OCI-LY1 (cell line): ENCODE measurements around the gene TTC23.

Experiments
- EZH2 ChIP-seq: fragments of 200-600 bp; sonication (generic), shearing (Covaris generic); IDR thresholded peaks from 2 replicates; pipeline ENCODE4 v1.8.0; 2017; ENCODE audit warnings: borderline replicate concordance, mixed run types, mild to moderate bottlenecking, antibody characterized with exemption, low read length, moderate library complexity, mixed read lengths
- TF ChIP-seq, protein P1 (sequence below): fragments of 200-600 bp; sonication (generic), shearing (Covaris generic); IDR thresholded peaks from 2 replicates; pipeline ENCODE4 v1.5.1; 2017; ENCODE audit warnings: mild to moderate bottlenecking, antibody characterized with exemption, low read length, moderate library complexity, mixed read lengths

DNA sequence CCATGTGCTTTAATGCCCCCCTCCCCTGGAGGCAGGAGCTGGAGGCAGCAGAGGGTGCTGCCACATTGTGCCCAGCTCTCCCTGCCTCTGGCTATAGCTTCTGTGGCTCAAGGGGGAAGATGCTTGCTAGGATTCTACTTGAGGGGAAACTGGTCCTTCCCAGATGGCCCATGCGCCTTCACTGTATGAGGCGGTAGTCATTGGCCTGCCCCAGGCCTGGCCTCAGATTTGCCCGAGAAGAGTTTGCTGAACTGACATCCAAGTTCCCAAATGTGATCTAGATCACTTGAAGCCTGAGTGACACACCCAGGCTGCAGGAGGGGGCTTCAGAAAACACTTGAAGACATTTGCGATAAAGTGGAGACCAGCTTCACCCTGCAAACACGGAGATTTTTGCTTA lies 140.4 kb downstream of the TTC23 start:
- TF ChIP-seq, protein P1, sequence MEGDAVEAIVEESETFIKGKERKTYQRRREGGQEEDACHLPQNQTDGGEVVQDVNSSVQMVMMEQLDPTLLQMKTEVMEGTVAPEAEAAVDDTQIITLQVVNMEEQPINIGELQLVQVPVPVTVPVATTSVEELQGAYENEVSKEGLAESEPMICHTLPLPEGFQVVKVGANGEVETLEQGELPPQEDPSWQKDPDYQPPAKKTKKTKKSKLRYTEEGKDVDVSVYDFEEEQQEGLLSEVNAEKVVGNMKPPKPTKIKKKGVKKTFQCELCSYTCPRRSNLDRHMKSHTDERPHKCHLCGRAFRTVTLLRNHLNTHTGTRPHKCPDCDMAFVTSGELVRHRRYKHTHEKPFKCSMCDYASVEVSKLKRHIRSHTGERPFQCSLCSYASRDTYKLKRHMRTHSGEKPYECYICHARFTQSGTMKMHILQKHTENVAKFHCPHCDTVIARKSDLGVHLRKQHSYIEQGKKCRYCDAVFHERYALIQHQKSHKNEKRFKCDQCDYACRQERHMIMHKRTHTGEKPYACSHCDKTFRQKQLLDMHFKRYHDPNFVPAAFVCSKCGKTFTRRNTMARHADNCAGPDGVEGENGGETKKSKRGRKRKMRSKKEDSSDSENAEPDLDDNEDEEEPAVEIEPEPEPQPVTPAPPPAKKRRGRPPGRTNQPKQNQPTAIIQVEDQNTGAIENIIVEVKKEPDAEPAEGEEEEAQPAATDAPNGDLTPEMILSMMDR, result no peak
- TF ChIP-seq EZH2, result no peak
